ENCODE results near the gene LIMCH1.

LIMCH1 gene

DNA sequence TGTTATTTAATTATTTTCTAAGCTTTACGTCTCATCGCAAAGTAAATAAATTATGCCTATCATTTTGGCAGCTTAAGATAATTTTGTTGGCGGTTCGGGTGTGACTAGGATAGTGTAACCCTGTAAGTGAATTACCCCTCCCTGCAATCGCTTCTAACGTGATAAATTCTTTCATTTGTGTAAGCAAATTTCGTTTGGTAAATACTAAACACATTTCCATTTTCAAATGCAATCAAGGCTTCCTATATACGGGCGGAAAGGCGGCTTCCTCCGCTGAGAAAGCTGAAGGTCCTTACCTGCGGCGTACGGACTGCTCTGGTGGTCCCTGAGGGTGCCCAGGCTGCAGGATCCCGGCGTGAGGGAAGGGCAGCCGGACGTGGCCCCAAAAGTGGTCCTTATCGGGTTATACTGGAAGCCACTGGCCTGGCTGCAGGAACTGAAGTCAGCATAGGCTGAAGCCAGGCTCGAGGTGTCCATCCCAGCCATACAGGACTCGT is 210.2 kb downstream of the LIMCH1 start:
- no peaks in the 10 kb centered on the region for H3K9me3 ChIP-seq
- H3K27me3 ChIP-seq = peaks cover 100% of the 10 kb centered on the region
- H3K36me3 ChIP-seq = no peaks in the 10 kb centered on the region
- no peaks in the 10 kb centered on the region for H3K4me1 ChIP-seq (ENCODE audit: control insufficient read depth in 1 of 2, insufficient read depth in 1 of 2, low read depth in 1 of 2, low read length in 1 of 2)
- TF ChIP-seq, protein P1, sequence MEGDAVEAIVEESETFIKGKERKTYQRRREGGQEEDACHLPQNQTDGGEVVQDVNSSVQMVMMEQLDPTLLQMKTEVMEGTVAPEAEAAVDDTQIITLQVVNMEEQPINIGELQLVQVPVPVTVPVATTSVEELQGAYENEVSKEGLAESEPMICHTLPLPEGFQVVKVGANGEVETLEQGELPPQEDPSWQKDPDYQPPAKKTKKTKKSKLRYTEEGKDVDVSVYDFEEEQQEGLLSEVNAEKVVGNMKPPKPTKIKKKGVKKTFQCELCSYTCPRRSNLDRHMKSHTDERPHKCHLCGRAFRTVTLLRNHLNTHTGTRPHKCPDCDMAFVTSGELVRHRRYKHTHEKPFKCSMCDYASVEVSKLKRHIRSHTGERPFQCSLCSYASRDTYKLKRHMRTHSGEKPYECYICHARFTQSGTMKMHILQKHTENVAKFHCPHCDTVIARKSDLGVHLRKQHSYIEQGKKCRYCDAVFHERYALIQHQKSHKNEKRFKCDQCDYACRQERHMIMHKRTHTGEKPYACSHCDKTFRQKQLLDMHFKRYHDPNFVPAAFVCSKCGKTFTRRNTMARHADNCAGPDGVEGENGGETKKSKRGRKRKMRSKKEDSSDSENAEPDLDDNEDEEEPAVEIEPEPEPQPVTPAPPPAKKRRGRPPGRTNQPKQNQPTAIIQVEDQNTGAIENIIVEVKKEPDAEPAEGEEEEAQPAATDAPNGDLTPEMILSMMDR (IDR thresholded peaks at IDR 0.05) = no peak
- no peak overlapping the region for H3K4me3 ChIP-seq (ENCODE audit: low read depth in 1 of 2, low read length in 1 of 2)
- H3K27ac ChIP-seq = no peak overlapping the region

DNA sequence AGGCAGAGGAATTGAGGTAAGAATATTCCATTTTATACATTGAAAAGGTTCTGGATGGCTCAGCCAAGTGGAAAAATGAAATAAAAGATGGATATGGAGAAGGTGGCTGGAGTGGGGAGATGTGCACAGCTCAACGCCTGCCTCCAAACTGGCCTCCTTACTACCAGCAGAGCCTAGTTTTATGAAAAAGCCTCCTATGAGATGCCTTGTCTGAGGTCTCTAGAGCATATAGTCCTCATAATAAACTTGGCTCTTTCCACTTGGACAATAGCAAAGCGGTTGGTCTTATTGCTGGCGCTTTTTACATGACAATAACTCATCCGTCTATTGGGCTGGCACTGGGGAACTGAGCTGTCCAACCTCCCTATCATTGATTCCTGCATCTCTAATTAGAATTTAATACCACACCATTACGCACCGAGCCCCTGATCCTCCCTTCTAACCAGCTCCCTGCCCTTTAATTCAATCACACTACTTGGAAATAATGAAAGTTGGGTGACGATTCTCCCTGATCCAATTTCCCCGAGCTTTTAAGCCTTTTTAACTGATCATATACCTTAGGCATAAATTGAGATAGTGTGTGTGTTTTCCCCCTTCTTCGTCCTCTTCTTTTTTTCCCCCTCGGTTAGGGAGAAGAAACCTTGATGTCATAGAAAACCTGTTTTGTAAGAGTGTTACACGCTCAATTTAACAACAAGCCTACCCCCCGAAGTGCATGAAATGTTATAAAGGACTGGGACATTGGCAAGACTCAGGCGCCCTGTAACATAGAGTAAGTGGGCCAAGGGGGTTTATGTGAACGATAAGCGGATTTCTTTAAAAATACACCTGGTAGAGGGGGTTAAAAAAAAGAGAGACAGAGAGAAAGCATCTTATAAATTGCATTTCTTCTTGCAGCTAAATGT is 210.9 kb downstream of the LIMCH1 start, which contains the start of gene PHOX2B:
TSS of gene PHOX2B (minus strand) at position 155 of the 905 bp plus-strand sequence. CDS start at position 40, 115 bp downstream.
- Histone ChIP-seq H3K9me3 (no peaks in the 10 kb centered on the region), H3K27me3 (peaks cover 100% of the 10 kb centered on the region), H3K4me1 (ENCODE audit: control insufficient read depth in 1 of 2, insufficient read depth in 1 of 2, low read depth in 1 of 2, low read length in 1 of 2) (no peaks in the 10 kb centered on the region), H3K36me3 (no peaks in the 10 kb centered on the region), H3K27ac (no peak within 1 kb of the TSS), H3K4me3 (ENCODE audit: low read depth in 1 of 2, low read length in 1 of 2) (no peak within 1 kb of the TSS)
- TF ChIP-seq, protein P1 (IDR thresholded peaks at IDR 0.05) = no peak

DNA sequence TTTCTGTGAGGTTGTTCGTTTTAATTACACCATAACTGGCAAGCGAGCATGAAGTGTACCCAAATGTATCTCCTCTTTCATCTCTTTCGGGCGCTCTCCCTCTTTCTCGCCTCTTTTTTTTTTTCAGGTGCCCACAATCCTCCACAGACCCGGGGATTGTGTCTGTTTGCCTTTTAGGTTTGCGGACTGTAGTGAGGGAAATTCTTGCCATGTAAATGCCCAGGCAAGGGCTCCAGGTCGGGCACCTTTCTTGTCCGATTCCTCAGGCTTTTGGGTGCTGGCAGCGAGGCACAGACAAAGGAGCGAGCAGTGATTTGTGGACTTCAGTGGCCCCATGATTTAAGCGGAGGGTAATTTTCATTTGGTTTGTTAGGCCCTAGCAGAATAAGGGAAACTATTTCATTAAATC is 211.7 kb downstream of the LIMCH1 start:
- Histone ChIP-seq H3K9me3 (no peaks in the 10 kb centered on the region), H3K4me3 (ENCODE audit: low read depth in 1 of 2, low read length in 1 of 2) (no peak overlapping the region), H3K27me3 (peaks cover 100% of the 10 kb centered on the region), H3K4me1 (ENCODE audit: control insufficient read depth in 1 of 2, insufficient read depth in 1 of 2, low read depth in 1 of 2, low read length in 1 of 2) (no peaks in the 10 kb centered on the region), H3K36me3 (no peaks in the 10 kb centered on the region), H3K27ac (no peak overlapping the region)
- TF ChIP-seq, protein P1 (IDR thresholded peaks at IDR 0.05) = no peak
